Testis (tissue), 3 donors: ENCODE measurements around the gene GINS3. TPM values are rescaled to one million over a fixed set of nuclear protein-coding genes. Genes with fewer than 3 reads are reported as not detected.

ENCODE experiments used
- DNase-seq: peaks from one replicate; pipeline ENCODE4 v3.0.0-alpha.2; 2019
- H3K27ac ChIP-seq, 2 donors: fragments of 200-600 bp; sonication (generic); one replicate each; pipeline ENCODE4 v1.5.1; 2019
- H3K27me3 ChIP-seq: fragments of 200-600 bp; sonication (generic); one replicate; pipeline ENCODE4 v1.5.1; 2019
- H3K36me3 ChIP-seq: fragments of 200-600 bp; sonication (generic); one replicate; pipeline ENCODE4 v1.5.1; 2017; ENCODE audit warnings: low read depth; ENCODE audit errors: missing control alignments
- H3K4me1 ChIP-seq: fragments of 200-600 bp; sonication (generic); one replicate; pipeline ENCODE4 v1.5.1; 2019
- H3K4me3 ChIP-seq, 2 donors: fragments of 200-600 bp; sonication (generic); one replicate each; pipeline ENCODE4 v1.5.1; 2017 to 2019
- H3K9me3 ChIP-seq: fragments of 200-600 bp; sonication (generic); one replicate; pipeline ENCODE4 v1.5.1; 2017
- POLR2A ChIP-seq: fragments of 450-650 bp; IDR thresholded peaks from one replicate; pipeline ENCODE4 v1.6.1; 2017; ENCODE audit warnings: antibody characterized with exemption, mild to moderate bottlenecking, moderate library complexity
- WGBS, 2 donors: methylation state at CpG; one replicate each; pipeline ENCODE4 v1.1.5; 2018; 5-methylcytosine and 5-hydroxymethylcytosine counted together
- intact Hi-C: fragments of 100-400 bp; cut with DNase I; formaldehyde crosslinking; loops from one replicate; pipeline ENCODE4 v1.15.1; 2023; ENCODE audit warnings: low total_unique reads
- polyA plus RNA-seq: library from polyadenylated mRNA; stranded (reverse); fragments of 350-450 nt; fragmentation: Illumina TruSeq; extraction: RNeasy Lipid Tissue Mini Kit (QIAGEN cat#74804); gene quantifications from one replicate; pipeline ENCODE4 v1.2.3, GENCODE V29; 2014; ENCODE audit warnings: low read depth, low replicate concordance; ENCODE audit not compliant: insufficient read depth
- total RNA-seq, 2 donors: library from RNA; depleted of rRNA; stranded (reverse); fragments of >200 nt; gene quantifications; one replicate each; pipeline ENCODE4 v1.2.3, GENCODE V29; 2016
- TF ChIP-seq, protein P1 (sequence below), 3 experiments: fragments of 450-650 bp in 2 of 3; fragments of 200-600 bp in 1 of 3; sonication (generic) in 1 of 3; IDR thresholded peaks; one replicate each; pipeline ENCODE4 v1.5.1; 2016 to 2019; ENCODE audit warnings: antibody characterized with exemption in 3 of 3, mild to moderate bottlenecking in 2 of 3, moderate library complexity in 1 of 3

GINS3 gene
- total and polyA plus RNA-seq, 3 donors from 2014 or later, result 16.1 to 19.0 (median 16.7) TPM

DNA sequence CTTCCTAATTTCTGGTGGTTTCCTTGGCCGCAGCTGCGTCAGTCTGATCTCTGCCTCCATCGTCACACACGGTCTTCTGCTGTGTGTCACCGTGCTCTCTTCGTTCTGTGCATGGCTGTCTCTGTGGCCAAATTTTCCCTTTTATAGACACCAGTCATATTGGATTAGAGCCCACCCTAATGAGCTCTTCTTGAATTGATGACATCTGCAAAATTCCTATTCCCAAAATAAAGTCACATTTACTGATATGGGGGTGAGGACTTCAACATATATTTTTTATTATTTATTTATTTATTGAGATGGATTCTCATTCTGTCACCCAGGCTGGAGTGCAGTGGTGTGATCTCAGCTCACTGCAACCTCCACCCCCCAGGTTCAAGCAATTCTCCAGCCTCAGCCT is 38.4 kb downstream of the GINS3 start:
- intact Hi-C loops, result no loop called here
- no peak overlapping the region for H3K27ac ChIP-seq
- TF ChIP-seq POLR2A, result no peak
- TF ChIP-seq, protein P1, sequence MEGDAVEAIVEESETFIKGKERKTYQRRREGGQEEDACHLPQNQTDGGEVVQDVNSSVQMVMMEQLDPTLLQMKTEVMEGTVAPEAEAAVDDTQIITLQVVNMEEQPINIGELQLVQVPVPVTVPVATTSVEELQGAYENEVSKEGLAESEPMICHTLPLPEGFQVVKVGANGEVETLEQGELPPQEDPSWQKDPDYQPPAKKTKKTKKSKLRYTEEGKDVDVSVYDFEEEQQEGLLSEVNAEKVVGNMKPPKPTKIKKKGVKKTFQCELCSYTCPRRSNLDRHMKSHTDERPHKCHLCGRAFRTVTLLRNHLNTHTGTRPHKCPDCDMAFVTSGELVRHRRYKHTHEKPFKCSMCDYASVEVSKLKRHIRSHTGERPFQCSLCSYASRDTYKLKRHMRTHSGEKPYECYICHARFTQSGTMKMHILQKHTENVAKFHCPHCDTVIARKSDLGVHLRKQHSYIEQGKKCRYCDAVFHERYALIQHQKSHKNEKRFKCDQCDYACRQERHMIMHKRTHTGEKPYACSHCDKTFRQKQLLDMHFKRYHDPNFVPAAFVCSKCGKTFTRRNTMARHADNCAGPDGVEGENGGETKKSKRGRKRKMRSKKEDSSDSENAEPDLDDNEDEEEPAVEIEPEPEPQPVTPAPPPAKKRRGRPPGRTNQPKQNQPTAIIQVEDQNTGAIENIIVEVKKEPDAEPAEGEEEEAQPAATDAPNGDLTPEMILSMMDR (IDR thresholded peaks at IDR 0.05), result no peak
- no peaks in the 10 kb centered on the region for H3K9me3 ChIP-seq
- no peak overlapping the region for H3K4me3 ChIP-seq
- H3K27me3 ChIP-seq, result no peaks in the 10 kb centered on the region
- peaks cover 16% of the 10 kb centered on the region for H3K4me1 ChIP-seq
- 90 to 96% methylated on average over 6 of the region's 6 CpGs for WGBS, 2 donors
- H3K36me3 ChIP-seq, result no peaks in the 10 kb centered on the region
- DNase-seq, result no peak

DNA sequence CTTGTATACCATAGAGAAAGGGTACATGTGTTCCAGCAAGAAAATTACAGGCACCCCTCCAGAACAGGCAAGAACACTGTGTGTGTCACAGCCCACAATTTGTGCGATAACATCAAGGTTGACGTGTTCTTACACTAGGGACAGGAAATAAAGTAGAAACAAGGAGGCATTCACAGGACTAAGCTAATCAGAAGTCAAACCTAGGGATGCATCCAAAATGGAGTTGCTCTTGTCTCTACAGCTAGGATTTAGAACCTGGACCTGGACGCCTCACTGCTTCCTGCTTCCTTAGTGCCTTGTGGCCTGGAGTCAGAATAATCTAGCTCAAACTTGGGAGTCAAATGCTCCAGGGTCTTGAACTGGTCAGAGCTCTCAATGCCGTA is 41.3 kb downstream of the GINS3 start:
- Histone ChIP-seq H3K9me3 (no peaks in the 10 kb centered on the region), H3K27ac (peak overlapping the region in 1 of 2 donors; percentile 19), H3K27me3 (no peaks in the 10 kb centered on the region), H3K4me3 (no peak overlapping the region), H3K4me1 (peaks cover 9% of the 10 kb centered on the region), H3K36me3 (no peaks in the 10 kb centered on the region)
- TF ChIP-seq, protein P1 (IDR thresholded peaks at IDR 0.05), result no peak
- TF ChIP-seq POLR2A, result no peak
- WGBS, 2 donors, result 23 to 43% methylated on average over 4 of the region's 4 CpGs
- intact Hi-C loops, result no loop called here
- no peak for DNase-seq

DNA sequence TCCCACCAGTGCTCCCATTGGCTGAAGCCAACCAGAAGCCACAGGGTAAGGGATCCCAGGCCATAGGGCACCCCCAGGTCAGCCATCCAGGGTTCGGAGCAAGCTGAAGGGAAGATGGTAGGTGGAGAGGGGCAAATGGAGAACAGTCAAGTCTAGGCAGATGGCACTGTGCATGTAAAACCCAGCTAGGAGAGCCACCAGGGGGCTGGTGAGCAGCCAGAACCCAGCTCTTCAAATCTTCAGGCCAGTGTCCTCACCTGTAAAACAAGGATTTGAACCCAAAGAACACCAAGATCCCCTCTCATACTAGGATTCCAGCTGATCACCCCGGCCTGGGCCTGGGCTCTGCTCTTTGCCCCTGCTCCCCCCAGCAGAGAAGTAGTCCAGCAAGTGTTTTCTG is 43.5 kb downstream of the GINS3 start:
- intact Hi-C loops, result no loop called here
- no peak overlapping the region for H3K27ac ChIP-seq
- DNase-seq, result no peak
- TF ChIP-seq, protein P1 (IDR thresholded peaks at IDR 0.05), result no peak
- no peak for TF ChIP-seq POLR2A
- H3K36me3 ChIP-seq, result no peaks in the 10 kb centered on the region
- WGBS, 2 donors, result 95 to 100% methylated on average over 1 to 2 of the region's 2 CpGs
- no peak overlapping the region for H3K4me3 ChIP-seq
- H3K9me3 ChIP-seq, result no peaks in the 10 kb centered on the region
- H3K27me3 ChIP-seq, result no peaks in the 10 kb centered on the region
- peaks cover 9% of the 10 kb centered on the region for H3K4me1 ChIP-seq

DNA sequence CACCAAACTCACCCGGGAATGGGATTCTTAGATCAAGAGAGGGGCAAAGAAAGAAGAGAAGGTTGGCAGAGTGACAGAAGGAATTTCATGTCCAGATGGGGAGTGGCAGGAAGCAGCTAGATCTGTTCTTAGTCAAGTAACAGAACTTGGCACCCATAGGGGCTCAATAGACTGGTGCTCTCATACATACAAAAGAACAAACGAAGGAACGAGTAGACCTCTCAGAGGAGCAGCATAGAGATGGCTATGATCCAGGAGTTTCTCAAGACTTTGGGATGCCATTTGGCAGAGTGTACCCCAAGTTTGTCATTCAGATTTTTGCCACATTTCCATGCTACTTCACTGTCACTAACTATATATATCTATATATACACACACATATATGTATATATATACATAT is 47.9 kb downstream of the GINS3 start:
- no peaks in the 10 kb centered on the region for H3K27me3 ChIP-seq
- intact Hi-C loops, result no loop called here
- WGBS, 2 donors, result 46 to 57% methylated on average over 3 of the region's 3 CpGs
- H3K36me3 ChIP-seq, result no peaks in the 10 kb centered on the region
- peaks cover 12% of the 10 kb centered on the region for H3K4me1 ChIP-seq
- no peak overlapping the region for H3K4me3 ChIP-seq
- TF ChIP-seq POLR2A, result no peak
- TF ChIP-seq, protein P1 (IDR thresholded peaks at IDR 0.05), result no peak
- no peak overlapping the region for H3K27ac ChIP-seq
- no peaks in the 10 kb centered on the region for H3K9me3 ChIP-seq
- DNase-seq, result no peak

DNA sequence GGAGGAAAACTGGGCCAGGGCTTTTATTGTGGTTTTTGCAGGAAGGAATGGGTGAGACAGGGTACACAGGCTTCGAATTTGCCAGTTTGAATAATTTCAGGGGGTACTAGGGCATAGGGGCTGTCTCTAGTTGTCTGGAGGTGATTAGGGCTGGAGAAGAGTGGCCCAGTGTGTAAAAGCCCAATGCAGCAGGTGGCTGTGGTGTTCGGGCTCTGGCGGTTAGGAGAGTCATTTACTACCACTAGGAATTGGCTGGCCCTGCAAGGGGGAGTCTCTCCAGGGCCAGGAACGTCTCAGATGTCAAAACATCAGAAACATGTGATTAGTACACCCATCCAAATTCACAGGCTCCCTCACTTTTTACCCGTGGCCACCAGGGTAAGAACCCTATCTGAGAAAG is 50.3 kb downstream of the GINS3 start:
- intact Hi-C loops, result no loop called here
- no peak for DNase-seq
- H3K9me3 ChIP-seq, result no peaks in the 10 kb centered on the region
- WGBS, 2 donors, result 52 to 56% methylated on average over 5 of the region's 5 CpGs
- H3K27ac ChIP-seq, result no peak overlapping the region
- H3K4me3 ChIP-seq, result no peak overlapping the region
- no peaks in the 10 kb centered on the region for H3K36me3 ChIP-seq
- peaks cover 12% of the 10 kb centered on the region for H3K4me1 ChIP-seq
- no peaks in the 10 kb centered on the region for H3K27me3 ChIP-seq
- TF ChIP-seq, protein P1 (IDR thresholded peaks at IDR 0.05), result no peak
- TF ChIP-seq POLR2A, result no peak
